IPS-15b (cell line): ENCODE results near the gene CCSAP.

Source experiments
- H3K27me3 ChIP-seq: one replicate; pipeline ENCODE4 v1.6.1; 2013; ENCODE audit warnings: low read length; ENCODE audit not compliant: control insufficient read depth, insufficient read depth
- H3K36me3 ChIP-seq: one replicate; pipeline ENCODE4 v1.6.1; 2013; ENCODE audit warnings: low read length; ENCODE audit not compliant: control insufficient read depth, insufficient read depth
- H3K4me1 ChIP-seq: one replicate; pipeline ENCODE4 v1.6.1; 2013; ENCODE audit warnings: mild to moderate bottlenecking, low read length; ENCODE audit not compliant: control insufficient read depth, insufficient read depth
- H3K4me3 ChIP-seq: one replicate; pipeline ENCODE4 v1.5.1; 2013; ENCODE audit warnings: low read depth, low read length
- H3K9ac ChIP-seq: one replicate; pipeline ENCODE4 v1.6.1; 2013; ENCODE audit warnings: low read depth, mild to moderate bottlenecking, low read length
- H3K9me3 ChIP-seq: one replicate; pipeline ENCODE4 v1.6.1; 2013; ENCODE audit warnings: mild to moderate bottlenecking, low read length; ENCODE audit not compliant: control insufficient read depth, insufficient read depth

Gene CCSAP

GRCh38 chr1:229319487-229319886, 23.4 kb downstream of the CCSAP start:
- Histone ChIP-seq H3K4me1 (no peaks in the 10 kb centered on the region), H3K36me3 (no peaks in the 10 kb centered on the region), H3K27me3 (no peaks in the 10 kb centered on the region), H3K9ac (no peak overlapping the region), H3K9me3 (no peaks in the 10 kb centered on the region), H3K4me3 (no peak overlapping the region)

GRCh38 chr1:229318056-229318455, 24.8 kb downstream of the CCSAP start:
- Histone ChIP-seq H3K9me3 (no peaks in the 10 kb centered on the region), H3K36me3 (no peaks in the 10 kb centered on the region), H3K4me3 (no peak overlapping the region), H3K4me1 (no peaks in the 10 kb centered on the region), H3K9ac (no peak overlapping the region), H3K27me3 (no peaks in the 10 kb centered on the region)

- Histone ChIP-seq H3K4me3 (no peak overlapping the region), H3K36me3 (no peaks in the 10 kb centered on the region), H3K27me3 (no peaks in the 10 kb centered on the region), H3K4me1 (no peaks in the 10 kb centered on the region), H3K9ac (no peak overlapping the region), H3K9me3 (no peaks in the 10 kb centered on the region)
These were observed 26.7 kb downstream of the CCSAP start for GRCh38 chr1:229316166-229316565.

- Histone ChIP-seq H3K9me3 (no peaks in the 10 kb centered on the region), H3K4me1 (no peaks in the 10 kb centered on the region), H3K27me3 (no peaks in the 10 kb centered on the region), H3K36me3 (no peaks in the 10 kb centered on the region), H3K9ac (no peak overlapping the region), H3K4me3 (no peak overlapping the region)
These were observed 32.0 kb downstream of the CCSAP start for GRCh38 chr1:229310833-229311232.

- no peaks in the 10 kb centered on the region for H3K27me3 ChIP-seq
- H3K4me3 ChIP-seq = no peak overlapping the region
- no peaks in the 10 kb centered on the region for H3K9me3 ChIP-seq
- no peak overlapping the region for H3K9ac ChIP-seq
- no peaks in the 10 kb centered on the region for H3K36me3 ChIP-seq
- no peaks in the 10 kb centered on the region for H3K4me1 ChIP-seq
These were observed 33.2 kb downstream of the CCSAP start for GRCh38 chr1:229309684-229310083.

GRCh38 chr1:229309074-229309473, 33.8 kb downstream of the CCSAP start:
- Histone ChIP-seq H3K9me3 (no peaks in the 10 kb centered on the region), H3K4me3 (no peak overlapping the region), H3K4me1 (no peaks in the 10 kb centered on the region), H3K27me3 (no peaks in the 10 kb centered on the region), H3K9ac (no peak overlapping the region), H3K36me3 (no peaks in the 10 kb centered on the region)

- no peaks in the 10 kb centered on the region for H3K36me3 ChIP-seq
- no peak overlapping the region for H3K9ac ChIP-seq
- H3K4me3 ChIP-seq = no peak overlapping the region
- H3K9me3 ChIP-seq = no peaks in the 10 kb centered on the region
- H3K4me1 ChIP-seq = no peaks in the 10 kb centered on the region
- no peaks in the 10 kb centered on the region for H3K27me3 ChIP-seq
These were observed 37.5 kb downstream of the CCSAP start for GRCh38 chr1:229305392-229305791.

GRCh38 chr1:229303855-229304254, 39.0 kb downstream of the CCSAP start:
- Histone ChIP-seq H3K9ac (no peak overlapping the region), H3K4me3 (no peak overlapping the region), H3K4me1 (no peaks in the 10 kb centered on the region), H3K9me3 (no peaks in the 10 kb centered on the region), H3K27me3 (no peaks in the 10 kb centered on the region), H3K36me3 (peaks cover 3% of the 10 kb centered on the region)

- H3K36me3 ChIP-seq = peaks cover 5% of the 10 kb centered on the region
- no peaks in the 10 kb centered on the region for H3K9me3 ChIP-seq
- H3K4me3 ChIP-seq = no peak overlapping the region
- H3K27me3 ChIP-seq = no peaks in the 10 kb centered on the region
- H3K9ac ChIP-seq = no peak overlapping the region
- H3K4me1 ChIP-seq = no peaks in the 10 kb centered on the region
These were observed 40.1 kb downstream of the CCSAP start for GRCh38 chr1:229302740-229303139.

- Histone ChIP-seq H3K27me3 (no peaks in the 10 kb centered on the region), H3K4me3 (no peak overlapping the region), H3K36me3 (peaks cover 5% of the 10 kb centered on the region), H3K4me1 (no peaks in the 10 kb centered on the region), H3K9me3 (no peaks in the 10 kb centered on the region), H3K9ac (no peak overlapping the region)
These were observed 42.6 kb downstream of the CCSAP start for GRCh38 chr1:229300099-229300757.

- Histone ChIP-seq H3K9me3 (no peaks in the 10 kb centered on the region), H3K4me1 (no peaks in the 10 kb centered on the region), H3K27me3 (no peaks in the 10 kb centered on the region), H3K4me3 (no peak overlapping the region), H3K9ac (no peak overlapping the region), H3K36me3 (peaks cover 5% of the 10 kb centered on the region)
These were observed 43.9 kb downstream of the CCSAP start for GRCh38 chr1:229298887-229299503.

GRCh38 chr1:229298420-229298819, 44.4 kb downstream of the CCSAP start:
- Histone ChIP-seq H3K4me1 (no peaks in the 10 kb centered on the region), H3K27me3 (no peaks in the 10 kb centered on the region), H3K4me3 (no peak overlapping the region), H3K36me3 (peaks cover 5% of the 10 kb centered on the region), H3K9me3 (no peaks in the 10 kb centered on the region), H3K9ac (no peak overlapping the region)
